ENCODE results near the gene PABPC1L2A.

GRCh38 chrX:73068467-73069364 lies 10.6 kb downstream of the PABPC1L2A start:
- TF ChIP-seq CTCF (IDR thresholded peaks at IDR 0.05 in 2 of 3, conservative IDR thresholded peaks at IDR 0.05 in 1 of 3; ENCODE audit: borderline replicate concordance in 1 of 3, insufficient read depth in 1 of 3, low read depth in 2 of 3, low read length in 2 of 3) (no peak), POLR2AphosphoS5 (IDR thresholded peaks at IDR 0.05; ENCODE audit: low read depth, low read length) (no peak), SRF (IDR thresholded peaks at IDR 0.05; ENCODE audit: low read depth) (no peak), SIN3A (IDR thresholded peaks at IDR 0.05; ENCODE audit: low read depth) (no peak), RAD21 (IDR thresholded peaks at IDR 0.05; ENCODE audit: low read depth) (no peak), EZH2 (IDR thresholded peaks at IDR 0.05) (no peak), FOSL1 (IDR thresholded peaks at IDR 0.05; ENCODE audit: low read depth) (no peak), POLR2A (IDR thresholded peaks at IDR 0.05; ENCODE audit: borderline replicate concordance, extremely low read depth, insufficient read depth, insufficient read length) (no peak), REST (IDR thresholded peaks at IDR 0.05; ENCODE audit: low read depth) (no peak), EZH2phosphoT487 (IDR thresholded peaks at IDR 0.05; ENCODE audit: borderline replicate concordance) (no peak), YY1 (IDR thresholded peaks at IDR 0.05; ENCODE audit: extremely low read depth, insufficient replicate concordance, low read depth, low read length) (no peak), ZNF274 (IDR thresholded peaks at IDR 0.05; ENCODE audit: low read depth, low read length) (no peak), ZFX (IDR thresholded peaks at IDR 0.05) (no peak), TCF7L2 (IDR thresholded peaks at IDR 0.05; ENCODE audit: borderline replicate concordance, extremely low read depth, insufficient read depth, insufficient read length) (no peak)
